NCI-H2227 treated with DMSO at 0.1 percent for 48 hours (cell line): Measurements from ENCODE around the gene GNAL.

Experiments
- DNase-seq: peaks from one replicate; lab custom pipeline; 2025; lab: John Stamatoyannopoulos, UW

GNAL gene

DNA sequence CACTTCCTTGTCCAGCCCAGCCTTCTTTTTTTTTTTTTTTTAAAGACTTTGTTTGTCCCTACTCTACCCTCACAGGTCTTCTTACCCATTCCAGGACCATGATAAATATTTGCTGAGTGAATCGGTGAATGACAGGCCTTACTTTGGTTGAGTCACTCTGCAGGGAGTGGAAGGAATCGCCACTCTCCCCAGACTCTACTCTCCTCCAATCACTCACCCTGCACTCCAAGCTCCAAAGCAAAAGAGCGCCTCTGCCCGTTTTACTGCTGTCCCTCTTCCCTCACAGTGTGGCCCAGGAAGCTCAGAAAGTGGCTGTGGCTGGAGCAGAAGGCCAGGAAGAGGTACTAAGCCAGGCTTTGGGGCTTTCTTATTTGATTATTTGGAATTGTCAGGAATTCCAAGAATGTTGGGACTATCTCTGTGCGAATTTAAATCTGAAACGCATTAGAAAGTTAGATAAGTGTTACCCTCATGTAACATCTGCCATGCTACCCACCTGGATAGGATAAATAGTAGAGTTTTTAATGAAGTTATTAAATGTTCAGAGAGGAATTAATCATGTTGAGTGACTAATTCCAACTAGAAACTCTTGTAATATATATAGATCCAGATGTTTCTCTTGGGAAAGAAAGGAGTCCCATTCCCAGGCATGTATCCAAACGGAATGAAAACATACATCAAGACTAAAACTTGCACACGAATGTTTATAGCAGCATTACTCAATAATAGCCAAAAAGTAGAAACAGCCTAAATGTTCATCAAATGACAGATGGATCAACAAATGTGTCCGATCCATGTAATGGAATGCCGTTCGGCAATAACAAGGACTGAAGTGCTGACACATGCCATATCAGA is 119.2 kb downstream of the GNAL start:
- no peak for DNase-seq

DNA sequence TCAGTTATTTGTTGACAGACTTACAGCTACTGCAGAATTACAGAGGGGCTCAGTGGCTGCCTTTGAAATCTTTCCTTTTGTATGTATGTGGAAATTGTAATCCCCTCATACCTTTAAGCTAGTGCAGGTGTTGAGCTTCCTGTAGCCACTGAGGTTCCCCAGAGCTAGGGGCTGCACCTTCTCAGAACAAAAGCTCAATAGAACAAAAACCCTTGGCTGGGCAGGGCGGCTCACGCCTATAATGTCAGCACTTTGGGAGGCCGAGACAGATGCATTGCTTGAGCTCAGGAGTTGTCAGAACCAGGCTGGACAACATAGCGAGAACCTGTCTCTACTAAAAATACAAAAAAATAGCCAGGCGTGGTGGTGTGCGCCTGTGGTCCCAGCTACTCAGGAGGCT is 120.8 kb downstream of the GNAL start:
- no peak for DNase-seq

DNA sequence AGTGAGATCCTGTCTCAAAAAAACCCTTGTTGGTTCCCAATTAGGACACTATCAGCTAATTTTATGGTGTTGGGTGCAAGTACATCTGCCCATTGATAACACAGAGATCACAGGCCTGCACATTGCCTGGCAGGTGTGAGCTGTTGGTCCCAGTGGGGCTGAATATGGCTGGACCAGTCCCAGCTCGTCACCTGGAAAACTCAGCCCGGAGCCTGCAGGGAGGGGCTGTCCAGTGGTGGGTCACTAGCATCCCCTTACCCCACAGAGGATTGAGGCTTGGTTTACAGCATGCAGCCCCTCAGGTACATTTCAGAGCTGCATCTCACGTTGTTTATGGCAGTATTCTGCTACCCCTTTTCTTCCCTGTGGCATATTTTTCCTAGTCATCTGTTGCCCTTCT is 121.3 kb downstream of the GNAL start:
- no peak for DNase-seq

DNA sequence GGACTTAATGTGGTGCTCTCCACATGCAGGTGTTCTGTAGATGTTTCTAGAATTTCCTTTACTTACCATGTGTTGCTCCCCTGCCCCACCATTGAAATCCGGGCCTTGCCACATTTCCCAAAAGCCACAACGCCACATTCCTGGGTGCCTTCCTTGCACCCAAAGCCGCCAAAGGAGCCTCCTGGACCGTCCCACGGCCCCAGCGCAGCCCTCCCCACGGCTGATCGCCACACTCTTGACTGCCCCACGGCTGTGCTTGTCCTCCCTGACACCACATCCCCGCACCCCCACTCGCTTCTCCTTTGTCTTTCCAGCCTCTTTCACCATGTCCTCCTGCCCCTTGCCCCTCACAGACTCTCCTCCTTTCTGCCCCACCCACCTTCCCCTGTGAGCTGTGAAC is 121.9 kb downstream of the GNAL start:
- DNase-seq: no peak

DNA sequence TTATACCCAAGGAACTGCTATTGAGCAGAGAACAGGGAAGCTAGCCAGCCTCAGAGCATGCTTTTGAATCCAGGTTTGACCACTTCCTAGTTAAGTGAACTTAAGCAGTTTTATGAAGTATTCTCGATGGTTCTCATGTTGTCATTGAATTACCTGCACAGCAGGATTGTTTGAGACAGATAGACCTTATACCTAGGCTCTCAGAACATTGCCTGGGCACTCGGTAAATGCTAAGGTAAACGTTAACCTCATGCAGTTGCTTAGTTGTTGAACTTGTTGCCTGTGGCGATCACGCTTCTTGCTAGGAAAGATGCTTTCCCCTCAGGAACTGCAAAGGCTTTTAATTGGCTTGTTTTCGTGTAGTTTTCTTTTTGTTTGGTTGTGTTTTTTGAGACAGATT is 128.2 kb downstream of the GNAL start:
- DNase-seq: no peak

DNA sequence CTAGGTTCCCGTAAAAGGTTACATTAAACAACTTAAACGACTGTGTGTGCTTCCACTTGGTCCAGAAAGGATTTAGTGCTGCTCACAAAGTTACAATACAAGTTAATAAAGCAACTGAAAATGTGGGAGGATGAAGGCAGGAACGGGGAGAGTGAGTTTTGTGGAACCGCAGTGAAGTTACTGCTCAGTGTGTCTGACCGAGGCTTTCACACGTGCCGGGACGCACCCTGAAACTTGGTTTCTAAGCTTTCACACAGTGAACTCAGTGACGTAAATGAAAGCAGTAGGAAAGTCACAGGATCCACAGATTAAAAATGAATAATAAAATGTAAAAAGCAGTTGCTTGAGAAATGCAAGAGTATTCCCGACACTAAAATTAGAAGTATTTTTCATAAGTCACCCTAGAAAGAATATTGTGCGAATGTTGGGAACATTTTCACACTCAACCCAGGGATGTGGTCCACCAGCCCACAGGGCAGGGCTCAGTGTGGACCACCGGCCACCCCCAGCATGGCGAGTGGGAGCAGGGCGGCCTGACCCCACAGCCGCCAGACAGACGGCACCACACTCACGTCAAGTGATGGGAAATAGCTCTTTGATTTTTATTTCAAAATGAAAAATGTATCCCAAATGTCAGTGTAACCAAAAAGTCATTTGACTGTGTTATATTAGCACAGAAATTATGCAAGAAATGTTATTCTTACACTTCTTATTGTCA is 129.6 kb downstream of the GNAL start:
- no peak for DNase-seq

DNA sequence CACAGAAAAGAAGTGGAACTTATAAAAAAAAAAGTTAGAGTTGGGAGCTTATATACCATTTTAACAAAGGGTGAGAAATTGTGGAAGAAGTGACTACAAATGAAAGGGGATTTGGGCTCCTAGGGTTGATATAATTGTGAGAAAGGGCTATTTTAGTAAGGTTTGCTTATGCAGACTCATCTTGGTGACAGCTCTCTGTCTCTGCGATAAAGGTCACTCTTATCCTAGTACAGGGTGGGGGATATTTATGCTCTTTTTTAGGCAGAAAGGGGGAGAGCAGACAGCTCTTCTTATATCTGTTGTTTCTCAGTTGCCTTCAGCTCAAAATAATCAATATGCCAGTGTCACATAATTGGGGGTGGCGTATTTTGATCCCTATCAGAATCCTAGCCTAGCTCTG is 130.9 kb downstream of the GNAL start:
- DNase-seq: no peak

DNA sequence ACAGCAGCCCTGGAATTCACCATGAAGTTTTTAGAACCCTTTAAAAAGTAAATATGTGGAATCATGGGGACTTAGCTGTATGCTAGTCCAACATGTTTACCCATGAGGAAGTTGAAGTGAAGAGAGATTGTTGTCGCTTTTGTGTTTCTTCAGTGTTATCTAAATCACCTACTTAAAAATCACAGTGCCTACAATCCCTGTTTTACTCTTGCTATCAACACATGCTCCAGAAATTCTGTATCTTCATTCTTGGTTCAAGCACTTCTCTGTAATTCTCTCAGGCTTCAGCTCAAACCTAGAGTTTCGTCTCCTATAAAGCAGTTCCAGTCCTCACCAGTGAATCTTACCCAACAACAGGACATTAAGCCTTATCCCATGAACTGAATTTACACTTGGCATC is 131.6 kb downstream of the GNAL start:
- DNase-seq: no peak

DNA sequence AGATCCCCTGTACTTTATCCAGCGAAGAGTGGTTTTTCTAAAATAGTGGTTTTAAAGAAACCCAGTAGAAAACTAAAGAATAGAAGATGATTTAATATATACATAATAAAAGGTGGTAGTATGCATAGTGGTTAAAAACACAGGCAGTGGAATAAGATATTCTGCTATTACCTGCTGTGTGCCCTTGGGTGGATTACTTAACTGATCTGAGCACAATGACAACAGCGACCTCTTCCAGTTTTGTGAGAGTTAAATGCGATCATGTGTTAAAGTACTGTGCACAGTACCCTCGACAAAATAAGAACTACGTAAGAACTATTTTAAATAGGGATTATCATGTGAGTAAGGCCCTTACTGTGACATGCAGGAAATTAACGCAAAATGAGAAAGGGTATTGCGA is 132.1 kb downstream of the GNAL start:
- DNase-seq: no peak

DNA sequence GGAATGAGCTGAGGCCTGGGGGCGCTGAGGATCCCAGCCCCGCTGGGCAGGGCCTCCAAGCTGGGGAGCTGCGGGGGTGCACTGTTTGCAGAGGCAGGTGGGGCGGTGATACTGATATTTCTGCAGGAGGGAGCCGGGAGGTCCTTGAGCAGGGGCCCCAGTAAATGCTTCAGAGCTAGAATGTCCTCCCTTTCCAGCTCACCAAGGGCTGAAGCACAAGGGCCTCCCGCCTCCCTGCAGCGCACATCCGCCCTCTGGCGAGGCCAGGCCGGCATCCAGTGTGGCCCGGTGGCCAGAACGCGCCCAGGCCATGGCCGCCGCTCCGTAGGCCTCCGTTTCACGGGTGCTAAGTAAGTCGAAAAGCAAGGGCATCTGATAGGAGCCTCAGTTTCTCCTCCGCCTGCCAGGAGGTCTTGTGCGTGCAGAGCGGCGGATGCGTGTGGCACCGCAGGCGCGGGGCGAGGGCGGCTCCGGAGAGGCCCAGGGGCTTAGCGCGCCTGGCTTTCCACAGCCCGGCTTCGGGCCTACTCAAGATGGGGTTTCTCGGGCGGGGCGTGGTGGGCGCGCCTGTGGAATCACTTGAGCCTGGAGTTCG is 132.7 kb downstream of the GNAL start:
- no peak for DNase-seq

DNA sequence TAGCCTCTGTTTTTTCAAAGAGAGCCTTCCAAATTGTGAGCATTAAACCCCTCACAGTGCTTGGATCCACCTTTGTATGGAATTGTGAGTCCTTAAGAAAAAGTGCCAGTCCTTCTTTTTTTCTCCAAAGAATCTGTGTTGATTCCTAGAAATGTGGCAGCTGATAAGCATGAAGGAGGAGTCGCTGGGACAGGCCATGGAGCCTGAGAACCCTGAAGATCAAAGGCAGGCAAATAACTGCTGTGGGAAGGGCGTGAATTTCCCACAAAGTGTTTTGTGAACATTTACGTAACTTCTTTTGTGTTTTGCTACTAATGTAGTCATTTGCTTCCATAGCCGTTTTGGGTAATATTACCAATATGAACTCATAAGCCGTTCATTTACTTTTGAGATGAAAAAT is 134.5 kb downstream of the GNAL start:
- no peak for DNase-seq

DNA sequence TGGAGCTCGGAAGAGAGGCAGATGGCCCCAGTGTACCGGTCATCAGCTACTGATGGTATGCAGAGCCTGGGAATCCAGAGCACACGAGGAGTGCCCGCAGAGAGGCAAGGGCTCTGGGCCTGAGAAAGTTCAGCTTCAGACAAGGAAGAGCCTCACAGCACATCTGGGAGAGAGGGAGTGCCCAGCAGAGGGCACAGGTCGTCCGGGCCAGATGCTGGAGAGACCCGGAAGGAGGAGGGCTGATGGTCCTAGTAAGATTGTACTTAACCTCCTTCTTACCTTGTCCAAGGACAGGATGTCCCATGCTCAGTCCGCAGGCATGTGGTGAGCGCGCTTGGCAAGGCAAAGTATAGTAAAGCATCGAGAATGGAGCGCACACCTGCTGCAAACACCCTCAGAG is 137.8 kb downstream of the GNAL start:
- DNase-seq: no peak

DNA sequence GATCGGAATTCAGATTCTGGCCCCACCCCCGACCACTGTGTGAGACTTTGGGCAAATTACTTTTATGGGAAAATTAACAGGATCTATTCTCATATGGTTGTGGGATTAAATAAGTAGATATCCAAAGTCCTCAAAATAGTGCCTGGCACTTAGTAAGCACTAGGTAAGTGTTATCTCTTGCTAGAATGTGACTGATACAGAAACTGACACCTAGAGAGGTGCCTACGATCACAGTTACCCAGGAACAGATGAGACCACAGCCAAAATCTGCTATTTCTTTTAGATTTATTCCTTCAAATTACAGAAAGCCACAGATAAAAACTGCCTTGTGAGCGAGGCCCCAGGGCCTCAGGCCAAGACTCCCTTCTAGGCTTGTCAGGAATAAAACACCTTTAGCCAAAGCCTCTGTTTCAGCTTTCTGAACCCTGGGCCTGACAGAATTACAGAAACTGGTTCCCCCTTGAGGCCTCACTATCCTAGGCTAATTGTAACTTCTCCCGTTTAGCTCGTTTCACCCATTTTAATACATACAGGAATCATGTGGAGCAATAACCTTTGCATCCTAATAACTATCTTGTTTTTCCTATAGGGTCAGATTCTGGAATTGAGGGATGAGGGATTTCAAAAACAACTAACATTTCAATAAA is 139.8 kb downstream of the GNAL start:
- no peak for DNase-seq

DNA sequence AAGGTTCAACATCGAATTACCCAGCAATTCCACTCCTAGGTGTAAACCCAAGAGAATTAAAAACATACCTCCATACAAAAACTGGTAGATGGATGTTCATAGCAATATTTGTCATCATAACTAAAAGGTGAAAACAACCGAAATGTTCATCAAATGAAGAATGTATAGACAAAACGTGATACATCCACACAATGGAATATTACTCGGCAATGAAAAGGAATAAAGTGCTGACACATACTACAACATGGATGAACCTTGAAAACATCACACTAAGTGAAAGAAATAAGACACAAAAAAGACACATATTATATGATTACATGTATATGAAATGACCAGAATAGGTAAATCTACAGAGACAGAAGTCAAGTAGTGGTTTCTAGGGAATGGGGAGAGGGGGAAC is 141.5 kb downstream of the GNAL start:
- DNase-seq: no peak

DNA sequence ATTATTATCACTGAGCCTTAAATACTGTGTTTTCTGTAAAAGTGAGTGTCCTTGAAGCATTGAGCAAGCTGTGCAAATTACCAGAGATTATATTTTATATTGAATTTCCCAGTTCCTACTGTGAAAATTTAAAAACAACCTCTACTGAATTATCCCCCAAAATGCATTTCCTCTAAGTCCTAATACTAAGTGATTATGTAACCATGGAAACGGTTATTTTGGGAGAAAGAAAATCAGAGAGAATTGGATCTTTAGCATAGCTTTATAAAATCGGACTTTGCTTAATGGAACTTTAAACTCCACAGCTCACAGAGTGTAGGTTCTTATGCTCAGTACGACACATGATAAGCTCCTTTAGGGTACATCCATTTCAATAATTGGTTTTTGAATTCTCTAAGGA is 142.9 kb downstream of the GNAL start:
- peak; percentile 93 for DNase-seq

DNA sequence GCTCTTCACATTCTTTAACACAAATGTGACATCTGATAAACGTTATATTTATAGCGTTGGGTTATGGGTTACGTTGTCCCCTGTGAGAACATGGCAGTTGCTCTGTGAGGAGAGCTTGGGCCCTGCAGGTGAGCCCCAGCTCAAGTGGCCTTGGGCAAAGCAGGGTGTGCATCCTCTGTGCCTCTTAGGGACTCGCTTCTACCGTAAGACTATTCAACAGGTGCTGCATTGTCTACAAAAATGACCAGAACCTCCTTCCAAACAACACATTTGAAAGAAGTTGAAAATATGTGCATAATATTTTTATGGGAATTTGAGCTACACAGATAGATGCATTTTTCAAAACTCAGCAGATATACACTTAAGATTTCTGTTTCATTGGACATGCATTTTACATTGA is 145.7 kb downstream of the GNAL start:
- DNase-seq: no peak

DNA sequence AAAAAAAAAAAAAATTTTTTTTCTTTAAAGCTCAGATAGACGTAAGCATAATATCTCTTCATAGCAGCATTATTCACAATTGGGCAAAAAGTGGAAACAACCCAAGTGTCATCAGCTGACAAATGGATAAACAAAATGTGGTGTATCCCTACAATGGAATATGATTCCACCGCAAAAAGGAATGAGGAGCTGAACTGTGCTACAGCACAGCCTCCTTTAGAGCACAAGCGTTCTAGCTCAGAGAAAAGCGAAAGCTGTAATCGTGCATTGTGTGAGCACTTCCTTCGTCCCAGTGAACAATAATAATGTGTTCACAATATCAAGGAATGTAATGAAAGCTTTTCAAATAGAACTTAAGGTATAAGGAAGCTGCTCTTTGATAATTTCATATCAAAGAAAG is 150.5 kb downstream of the GNAL start:
- peak; percentile 48 for DNase-seq

DNA sequence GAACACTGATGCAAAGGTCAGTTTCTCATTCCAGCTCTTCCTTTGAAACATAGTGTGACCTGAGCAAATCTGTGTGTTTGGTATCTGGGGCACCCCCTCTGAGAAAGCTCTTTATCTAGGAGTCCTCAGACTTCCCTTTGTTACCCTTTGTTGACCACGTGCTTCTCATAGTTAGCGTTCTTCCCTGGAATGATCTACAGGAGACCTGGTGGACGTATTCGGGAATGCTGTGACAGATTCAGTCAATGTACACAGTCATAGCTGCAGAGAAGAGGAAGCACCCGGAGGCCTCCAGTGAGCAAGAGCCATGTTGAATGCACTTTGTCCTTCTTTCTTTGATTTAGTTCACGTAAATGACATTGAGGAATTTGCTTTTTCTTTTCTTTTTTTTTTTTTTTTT is 151.4 kb downstream of the GNAL start:
- peak; percentile 34 for DNase-seq

DNA sequence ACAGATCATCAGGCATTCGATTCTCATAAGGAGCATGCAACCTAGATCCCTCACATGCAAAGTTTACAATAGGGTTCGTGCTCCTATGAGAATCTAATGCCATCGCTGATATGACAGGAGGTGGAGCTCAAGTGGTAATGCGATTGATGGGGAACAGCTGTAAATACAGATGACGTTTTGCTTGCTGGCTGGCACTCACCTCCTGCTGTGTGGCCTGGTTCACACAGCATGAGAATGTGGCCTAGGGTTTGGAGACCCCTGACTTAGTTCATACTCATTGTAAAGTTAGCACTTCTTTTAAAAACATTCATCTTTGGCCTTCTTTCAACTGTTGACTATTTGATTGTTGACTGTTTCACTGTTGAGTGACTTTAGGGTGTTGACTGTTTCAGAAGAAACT is 153.5 kb downstream of the GNAL start:
- no peak for DNase-seq

DNA sequence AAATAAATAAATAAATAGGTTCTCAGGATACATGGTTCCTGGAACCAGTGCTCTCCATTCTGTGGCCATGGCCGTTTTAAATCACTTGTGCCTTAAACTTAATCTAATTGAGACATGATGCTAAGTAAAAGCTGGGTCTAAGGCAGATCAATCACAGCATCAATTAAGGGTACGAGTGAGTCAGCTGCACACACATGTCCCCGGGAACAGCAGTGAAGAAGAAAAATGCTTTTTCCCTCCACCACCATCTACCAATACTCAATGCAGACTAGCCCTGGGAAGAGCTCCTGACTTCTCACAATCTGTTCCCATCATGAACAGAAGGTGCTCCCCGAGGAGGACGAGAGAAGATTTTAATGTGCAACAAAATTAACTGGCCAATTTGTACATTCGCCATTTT is 155.4 kb downstream of the GNAL start:
- no peak for DNase-seq

DNA sequence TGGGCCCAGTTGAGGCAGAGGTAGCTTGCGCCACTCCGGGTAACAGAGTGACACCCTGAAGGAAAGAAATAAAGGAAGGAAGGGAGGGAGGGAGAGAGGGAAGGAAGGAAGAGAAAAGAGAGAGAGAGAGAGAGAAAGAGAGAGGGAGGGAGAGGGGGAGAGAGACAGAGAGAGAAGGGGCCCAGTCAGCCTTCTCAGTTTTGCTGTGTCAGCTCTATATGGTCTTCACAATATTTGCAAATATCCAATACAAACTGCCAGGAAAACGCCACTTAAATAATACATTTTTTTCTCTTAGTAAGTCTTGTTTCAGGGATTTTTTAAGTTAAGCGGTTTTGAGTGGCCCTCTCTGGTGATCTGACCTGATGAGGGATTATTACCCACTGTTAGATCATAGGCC is 156.6 kb downstream of the GNAL start:
- DNase-seq: no peak

DNA sequence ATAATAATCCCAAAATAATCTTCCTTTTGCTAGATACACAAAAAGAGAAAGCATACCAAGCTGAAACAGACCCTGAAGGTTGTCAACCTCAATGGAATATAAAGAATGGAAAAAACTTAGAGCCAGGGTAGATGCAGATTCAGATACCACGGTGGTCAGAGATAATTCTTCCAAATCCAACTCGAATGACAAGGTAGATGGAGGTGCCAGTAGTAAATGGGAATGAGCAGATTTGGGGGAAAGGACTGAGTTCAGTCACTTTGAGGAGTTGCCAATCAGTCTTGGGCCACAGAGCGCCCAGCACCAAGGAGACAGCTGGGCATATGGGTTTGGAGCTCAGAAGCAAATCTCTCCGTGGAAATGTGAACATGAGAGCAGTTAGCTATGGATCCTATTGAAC is 158.7 kb downstream of the GNAL start:
- DNase-seq: no peak

DNA sequence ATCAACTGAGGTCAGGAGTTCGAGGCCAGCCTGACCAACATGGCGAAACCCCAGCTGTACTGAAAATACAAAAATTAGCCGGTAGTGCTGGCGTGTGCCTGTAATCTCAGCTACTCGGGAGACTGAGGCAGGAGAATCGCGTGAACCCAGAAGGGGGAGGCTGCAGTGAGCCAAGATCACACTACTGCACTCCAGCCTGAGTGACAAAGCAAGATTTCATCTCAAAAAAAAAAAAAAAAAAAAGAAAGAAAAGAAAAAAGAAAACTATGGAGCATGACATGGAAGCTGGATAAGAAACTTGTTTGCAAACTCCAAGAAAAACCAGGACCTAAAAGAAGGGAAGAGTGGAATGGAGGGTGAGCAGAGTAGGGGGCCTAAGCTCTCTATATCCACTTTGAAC is 160.2 kb downstream of the GNAL start:
- DNase-seq: no peak
